Gastrocnemius medialis (tissue), 4 donors: Measurements from ENCODE around the gene CLDN34.

ENCODE experiments used
- CTCF ChIP-seq, 5 experiments: fragments of 450-650 bp in 3 of 5; fragments of 200-600 bp in 2 of 5; sonication (generic) in 2 of 5; IDR thresholded peaks in 4 of 5; conservative IDR thresholded peaks in 1 of 5; 1 replicate in 4 of 5; 2 replicates in 1 of 5; pipeline ENCODE4 v1.5.1; 2016 to 2019; ENCODE audit warnings: antibody characterized with exemption in 5 of 5, mild to moderate bottlenecking in 3 of 5, moderate library complexity in 3 of 5
- POLR2A ChIP-seq, 2 donors: fragments of 450-650 bp; IDR thresholded peaks; one replicate each; pipeline ENCODE4 v1.6.1; 2017; ENCODE audit warnings: antibody characterized with exemption in 2 of 2, mild to moderate bottlenecking in 2 of 2, moderate library complexity in 2 of 2

- TF ChIP-seq CTCF (IDR thresholded peaks at IDR 0.05 in 4 of 5, conservative IDR thresholded peaks at IDR 0.05 in 1 of 5): no peak
- no peak for TF ChIP-seq POLR2A (IDR thresholded peaks at IDR 0.05)
Measured at GRCh38 chrX:9980401-9980800, 13.2 kb downstream of the CLDN34 start.
